ENCODE measurements around the gene RIC3. TPM values are rescaled to one million over a fixed set of nuclear protein-coding genes. Genes with fewer than 3 reads are reported as not detected.

RIC3 gene
- polyA plus RNA-seq, 2 donors, result 6.2 to 11.6 TPM

- Histone ChIP-seq H3K9me3 (ENCODE audit: control insufficient read depth in 2 of 2, insufficient read depth in 1 of 2, low read depth in 1 of 2, low read length in 1 of 2) (no peaks in the 10 kb centered on the region), H3K36me3 (ENCODE audit: control insufficient read depth in 2 of 2, insufficient read depth in 2 of 2, low read length in 1 of 2) (no peaks in the 10 kb centered on the region)
- 90 to 92% methylated on average over 8 of the region's 8 CpGs for WGBS, 2 donors
Observed at GRCh38 chr11:8205566-8205965, 36.7 kb upstream of the RIC3 start.

GRCh38 chr11:8204596-8204995 lies 35.8 kb upstream of the RIC3 start:
- H3K36me3 ChIP-seq (ENCODE audit: control insufficient read depth in 2 of 2, insufficient read depth in 2 of 2, low read length in 1 of 2), result no peaks in the 10 kb centered on the region
- H3K27me3 ChIP-seq (ENCODE audit: control insufficient read depth in 1 of 2, insufficient read depth in 2 of 2, low read length in 2 of 2), result no peaks in the 10 kb centered on the region
- no peaks in the 10 kb centered on the region for H3K9me3 ChIP-seq (ENCODE audit: control insufficient read depth in 2 of 2, insufficient read depth in 1 of 2, low read depth in 1 of 2, low read length in 1 of 2)
- H3K4me1 ChIP-seq (ENCODE audit: control insufficient read depth in 2 of 2, insufficient read depth in 2 of 2, low read length in 1 of 2), result no peaks in the 10 kb centered on the region
- WGBS, 2 donors, result 52 to 60% methylated on average over 5 of the region's 5 CpGs
- H3K4me3 ChIP-seq (ENCODE audit: low read depth in 1 of 2, low read length in 2 of 2), result no peak overlapping the region
- H3K27ac ChIP-seq (ENCODE audit: low read depth in 2 of 2, low read length in 1 of 2), result no peak overlapping the region

More at GRCh38 chr11:8205566-8205965, 36.7 kb upstream of the RIC3 start:
- Histone ChIP-seq H3K27me3 (ENCODE audit: control insufficient read depth in 1 of 2, insufficient read depth in 2 of 2, low read length in 2 of 2) (no peaks in the 10 kb centered on the region), H3K27ac (ENCODE audit: low read depth in 2 of 2, low read length in 1 of 2) (no peak overlapping the region), H3K4me3 (ENCODE audit: low read depth in 1 of 2, low read length in 2 of 2) (no peak overlapping the region), H3K4me1 (ENCODE audit: control insufficient read depth in 2 of 2, insufficient read depth in 2 of 2, low read length in 1 of 2) (no peaks in the 10 kb centered on the region)

GRCh38 chr11:8204025-8204424 lies 35.2 kb upstream of the RIC3 start:
- no peaks in the 10 kb centered on the region for H3K9me3 ChIP-seq (ENCODE audit: control insufficient read depth in 2 of 2, insufficient read depth in 1 of 2, low read depth in 1 of 2, low read length in 1 of 2)
- H3K4me3 ChIP-seq (ENCODE audit: low read depth in 1 of 2, low read length in 2 of 2), result no peak overlapping the region
- H3K36me3 ChIP-seq (ENCODE audit: control insufficient read depth in 2 of 2, insufficient read depth in 2 of 2, low read length in 1 of 2), result no peaks in the 10 kb centered on the region
- no peak overlapping the region for H3K27ac ChIP-seq (ENCODE audit: low read depth in 2 of 2, low read length in 1 of 2)
- no peaks in the 10 kb centered on the region for H3K4me1 ChIP-seq (ENCODE audit: control insufficient read depth in 2 of 2, insufficient read depth in 2 of 2, low read length in 1 of 2)
- no peaks in the 10 kb centered on the region for H3K27me3 ChIP-seq (ENCODE audit: control insufficient read depth in 1 of 2, insufficient read depth in 2 of 2, low read length in 2 of 2)
- 65 to 71% methylated on average over 5 of the region's 5 CpGs for WGBS, 2 donors

- no peak overlapping the region for H3K4me3 ChIP-seq (ENCODE audit: low read depth in 1 of 2, low read length in 2 of 2)
- H3K36me3 ChIP-seq (ENCODE audit: control insufficient read depth in 2 of 2, insufficient read depth in 2 of 2, low read length in 1 of 2), result no peaks in the 10 kb centered on the region
- no peak overlapping the region for H3K27ac ChIP-seq (ENCODE audit: low read depth in 2 of 2, low read length in 1 of 2)
- 77 to 83% methylated on average over 2 of the region's 2 CpGs for WGBS, 2 donors
- no peaks in the 10 kb centered on the region for H3K4me1 ChIP-seq (ENCODE audit: control insufficient read depth in 2 of 2, insufficient read depth in 2 of 2, low read length in 1 of 2)
- H3K27me3 ChIP-seq (ENCODE audit: control insufficient read depth in 1 of 2, insufficient read depth in 2 of 2, low read length in 2 of 2), result no peaks in the 10 kb centered on the region
- no peaks in the 10 kb centered on the region for H3K9me3 ChIP-seq (ENCODE audit: control insufficient read depth in 2 of 2, insufficient read depth in 1 of 2, low read depth in 1 of 2, low read length in 1 of 2)
Observed at GRCh38 chr11:8203414-8203715, 34.5 kb upstream of the RIC3 start.

GRCh38 chr11:8202516-8203413 lies 33.9 kb upstream of the RIC3 start:
- Histone ChIP-seq H3K36me3 (ENCODE audit: control insufficient read depth in 2 of 2, insufficient read depth in 2 of 2, low read length in 1 of 2) (no peaks in the 10 kb centered on the region), H3K27ac (ENCODE audit: low read depth in 2 of 2, low read length in 1 of 2) (no peak overlapping the region), H3K4me3 (ENCODE audit: low read depth in 1 of 2, low read length in 2 of 2) (no peak overlapping the region), H3K9me3 (ENCODE audit: control insufficient read depth in 2 of 2, insufficient read depth in 1 of 2, low read depth in 1 of 2, low read length in 1 of 2) (no peaks in the 10 kb centered on the region), H3K4me1 (ENCODE audit: control insufficient read depth in 2 of 2, insufficient read depth in 2 of 2, low read length in 1 of 2) (no peaks in the 10 kb centered on the region), H3K27me3 (ENCODE audit: control insufficient read depth in 1 of 2, insufficient read depth in 2 of 2, low read length in 2 of 2) (no peaks in the 10 kb centered on the region)
- 82 to 86% methylated on average over 11 of the region's 11 CpGs for WGBS, 2 donors

GRCh38 chr11:8201644-8202365 lies 33.0 kb upstream of the RIC3 start:
- H3K4me1 ChIP-seq (ENCODE audit: control insufficient read depth in 2 of 2, insufficient read depth in 2 of 2, low read length in 1 of 2), result no peaks in the 10 kb centered on the region
- no peaks in the 10 kb centered on the region for H3K36me3 ChIP-seq (ENCODE audit: control insufficient read depth in 2 of 2, insufficient read depth in 2 of 2, low read length in 1 of 2)
- no peak overlapping the region for H3K4me3 ChIP-seq (ENCODE audit: low read depth in 1 of 2, low read length in 2 of 2)
- no peak overlapping the region for H3K27ac ChIP-seq (ENCODE audit: low read depth in 2 of 2, low read length in 1 of 2)
- no peaks in the 10 kb centered on the region for H3K9me3 ChIP-seq (ENCODE audit: control insufficient read depth in 2 of 2, insufficient read depth in 1 of 2, low read depth in 1 of 2, low read length in 1 of 2)
- WGBS, 2 donors, result 52 to 55% methylated on average over 4 of the region's 4 CpGs
- no peaks in the 10 kb centered on the region for H3K27me3 ChIP-seq (ENCODE audit: control insufficient read depth in 1 of 2, insufficient read depth in 2 of 2, low read length in 2 of 2)

GRCh38 chr11:8199676-8200075 lies 30.9 kb upstream of the RIC3 start:
- no peak overlapping the region for H3K27ac ChIP-seq (ENCODE audit: low read depth in 2 of 2, low read length in 1 of 2)
- H3K4me1 ChIP-seq (ENCODE audit: control insufficient read depth in 2 of 2, insufficient read depth in 2 of 2, low read length in 1 of 2), result no peaks in the 10 kb centered on the region
- H3K36me3 ChIP-seq (ENCODE audit: control insufficient read depth in 2 of 2, insufficient read depth in 2 of 2, low read length in 1 of 2), result no peaks in the 10 kb centered on the region
- no peaks in the 10 kb centered on the region for H3K9me3 ChIP-seq (ENCODE audit: control insufficient read depth in 2 of 2, insufficient read depth in 1 of 2, low read depth in 1 of 2, low read length in 1 of 2)
- 77 to 86% methylated on average over 2 of the region's 2 CpGs for WGBS, 2 donors
- no peak overlapping the region for H3K4me3 ChIP-seq (ENCODE audit: low read depth in 1 of 2, low read length in 2 of 2)
- H3K27me3 ChIP-seq (ENCODE audit: control insufficient read depth in 1 of 2, insufficient read depth in 2 of 2, low read length in 2 of 2), result no peaks in the 10 kb centered on the region

GRCh38 chr11:8196749-8197148 lies 27.9 kb upstream of the RIC3 start:
- peaks cover 0 to 6% of the 10 kb centered on the region in 2 donors for H3K4me1 ChIP-seq (ENCODE audit: control insufficient read depth in 2 of 2, insufficient read depth in 2 of 2, low read length in 1 of 2)
- no peak overlapping the region for H3K27ac ChIP-seq (ENCODE audit: low read depth in 2 of 2, low read length in 1 of 2)
- no peak overlapping the region for H3K4me3 ChIP-seq (ENCODE audit: low read depth in 1 of 2, low read length in 2 of 2)
- H3K36me3 ChIP-seq (ENCODE audit: control insufficient read depth in 2 of 2, insufficient read depth in 2 of 2, low read length in 1 of 2), result no peaks in the 10 kb centered on the region
- H3K27me3 ChIP-seq (ENCODE audit: control insufficient read depth in 1 of 2, insufficient read depth in 2 of 2, low read length in 2 of 2), result no peaks in the 10 kb centered on the region
- H3K9me3 ChIP-seq (ENCODE audit: control insufficient read depth in 2 of 2, insufficient read depth in 1 of 2, low read depth in 1 of 2, low read length in 1 of 2), result peaks cover 0 to 3% of the 10 kb centered on the region in 2 donors

- Histone ChIP-seq H3K4me3 (ENCODE audit: low read depth in 1 of 2, low read length in 2 of 2) (no peak overlapping the region), H3K27me3 (ENCODE audit: control insufficient read depth in 1 of 2, insufficient read depth in 2 of 2, low read length in 2 of 2) (no peaks in the 10 kb centered on the region), H3K4me1 (ENCODE audit: control insufficient read depth in 2 of 2, insufficient read depth in 2 of 2, low read length in 1 of 2) (peaks cover 0 to 6% of the 10 kb centered on the region in 2 donors), H3K9me3 (ENCODE audit: control insufficient read depth in 2 of 2, insufficient read depth in 1 of 2, low read depth in 1 of 2, low read length in 1 of 2) (peaks cover 0 to 3% of the 10 kb centered on the region in 2 donors), H3K36me3 (ENCODE audit: control insufficient read depth in 2 of 2, insufficient read depth in 2 of 2, low read length in 1 of 2) (no peaks in the 10 kb centered on the region), H3K27ac (ENCODE audit: low read depth in 2 of 2, low read length in 1 of 2) (no peak overlapping the region)
- 68 to 79% methylated on average over 4 of the region's 4 CpGs for WGBS, 2 donors
Observed at GRCh38 chr11:8194956-8195355, 26.1 kb upstream of the RIC3 start.

GRCh38 chr11:8192896-8193209 lies 24.0 kb upstream of the RIC3 start:
- WGBS, 2 donors, result 32 to 45% methylated on average over 5 of the region's 5 CpGs
- peaks cover 0 to 3% of the 10 kb centered on the region in 2 donors for H3K9me3 ChIP-seq (ENCODE audit: control insufficient read depth in 2 of 2, insufficient read depth in 1 of 2, low read depth in 1 of 2, low read length in 1 of 2)
- H3K36me3 ChIP-seq (ENCODE audit: control insufficient read depth in 2 of 2, insufficient read depth in 2 of 2, low read length in 1 of 2), result no peaks in the 10 kb centered on the region
- no peak overlapping the region for H3K27ac ChIP-seq (ENCODE audit: low read depth in 2 of 2, low read length in 1 of 2)
- peaks cover 0 to 4% of the 10 kb centered on the region in 2 donors for H3K27me3 ChIP-seq (ENCODE audit: control insufficient read depth in 1 of 2, insufficient read depth in 2 of 2, low read length in 2 of 2)
- peaks cover 0 to 6% of the 10 kb centered on the region in 2 donors for H3K4me1 ChIP-seq (ENCODE audit: control insufficient read depth in 2 of 2, insufficient read depth in 2 of 2, low read length in 1 of 2)
- H3K4me3 ChIP-seq (ENCODE audit: low read depth in 1 of 2, low read length in 2 of 2), result no peak overlapping the region
